ENCODE measurements around the gene MAFB.

DNA sequence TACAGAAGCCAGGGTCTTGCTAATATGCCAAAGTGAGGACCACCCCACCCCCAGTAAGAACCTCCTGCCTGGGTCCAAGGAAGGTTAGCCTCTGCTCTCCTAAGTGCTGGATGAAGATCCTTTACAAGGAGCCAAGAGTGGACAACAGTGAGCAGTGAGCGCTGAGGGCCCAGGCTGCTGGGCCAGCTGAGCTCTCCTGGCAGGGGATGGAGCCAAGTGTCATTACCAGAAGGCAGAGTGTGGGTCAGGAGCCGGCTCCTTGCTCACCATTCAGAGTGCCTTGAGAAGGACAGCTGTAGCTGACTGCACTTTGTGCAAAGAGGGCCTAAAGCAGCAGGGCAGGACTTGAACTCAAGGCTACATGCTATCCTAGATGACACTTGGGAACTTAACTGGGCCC, 16.9 kb downstream of the MAFB start:
- no peak for TF ChIP-seq TCF12 (IDR thresholded peaks at IDR 0.05)
- TF ChIP-seq CTCF (IDR thresholded peaks at IDR 0.05), result no peak
- TF ChIP-seq YY1 (IDR thresholded peaks at IDR 0.05; ENCODE audit: low read depth), result no peak
- TF ChIP-seq TEAD4 (IDR thresholded peaks at IDR 0.05; ENCODE audit: borderline replicate concordance, insufficient read depth), result no peak
- no peak for TF ChIP-seq REST (IDR thresholded peaks at IDR 0.05; ENCODE audit: low read depth, low read length)
- TF ChIP-seq POLR2AphosphoS5 (IDR thresholded peaks at IDR 0.05; ENCODE audit: low read depth, low read length), result no peak
- no peak for TF ChIP-seq NRF1 (IDR thresholded peaks at IDR 0.05; ENCODE audit: low read depth, low read length)
- TF ChIP-seq GATA2 (CRISPR knock-in tag; IDR thresholded peaks at IDR 0.05), result no peak
